HepG2 (cell line): Measurements from ENCODE around the gene CARD19. TPM values are rescaled to one million over a fixed set of nuclear protein-coding genes. Genes with fewer than 3 reads are reported as not detected.

ENCODE experiments used
- DMTF1 ChIP-seq: sonication (generic); formaldehyde crosslinking; IDR thresholded peaks from 2 replicates; pipeline ENCODE4 v1.4.0; 2020; ENCODE audit warnings: mild to moderate bottlenecking, missing genetic modification reagents
- DR1 ChIP-seq: sonication (generic); formaldehyde crosslinking; IDR thresholded peaks from 2 replicates; pipeline ENCODE4 v1.8.0; 2021; ENCODE audit warnings: mild to moderate bottlenecking, missing genetic modification reagents, inconsistent platforms
- HDAC2 ChIP-seq: sonication (generic); formaldehyde crosslinking; IDR thresholded peaks from 2 replicates; pipeline ENCODE4 v1.4.0; 2020; ENCODE audit warnings: missing genetic modification reagents
- HNRNPLL ChIP-seq: fragments of 200-400 bp; formaldehyde crosslinking; IDR thresholded peaks from 2 replicates; pipeline ENCODE4 v1.6.1; 2017; ENCODE audit warnings: mild to moderate bottlenecking, low read depth, low read length; ENCODE audit not compliant: poor library complexity, severe bottlenecking
- HOXA9 ChIP-seq: sonication (generic); formaldehyde crosslinking; IDR thresholded peaks from 2 replicates; pipeline ENCODE4 v1.8.1; 2022; ENCODE audit warnings: missing genetic modification reagents, mild to moderate bottlenecking, moderate library complexity, borderline replicate concordance
- RNF219 ChIP-seq: sonication (generic); formaldehyde crosslinking; IDR thresholded peaks from 2 replicates; pipeline ENCODE4 v1.5.0; 2020; ENCODE audit warnings: mild to moderate bottlenecking, missing genetic modification reagents
- ZC3H4 ChIP-seq: sonication (generic); formaldehyde crosslinking; IDR thresholded peaks from 2 replicates; pipeline ENCODE4 v1.4.0; 2020; ENCODE audit warnings: missing genetic modification reagents, borderline replicate concordance
- ZGPAT ChIP-seq: IDR thresholded peaks from 2 replicates; pipeline ENCODE4 v1.6.1; 2016; ENCODE audit warnings: mild to moderate bottlenecking
- ZNF142 ChIP-seq: sonication (generic); formaldehyde crosslinking; IDR thresholded peaks from 2 replicates; pipeline ENCODE4 v1.4.0; 2020; ENCODE audit warnings: missing genetic modification reagents
- ZNF646 ChIP-seq: sonication (generic); formaldehyde crosslinking; IDR thresholded peaks from 2 replicates; pipeline ENCODE4 v1.9.0; 2021; ENCODE audit warnings: mild to moderate bottlenecking, missing genetic modification reagents
- polyA plus RNA-seq, 8 experiments: library from polyadenylated mRNA; depleted of rRNA in 3 of 8; stranded (reverse) in 7 of 8; unstranded in 1 of 8; fragments of >200 nt; fragmentation: Illumina TruSeq in 4 of 8; extraction: Trizol in 4 of 8; gene quantifications; 2 replicates each; pipeline versions ENCODE4 v1.2.1 to v1.2.3, GENCODE V29; 2011 to 2016; ENCODE audit warnings: low read depth in 4 of 8, missing spikeins in 1 of 8, mixed read lengths in 1 of 8; ENCODE audit not compliant: insufficient read depth in 1 of 8
- total RNA-seq, 5 experiments: library from RNA; depleted of rRNA; stranded (reverse); fragments of >200 nt; fragmentation: Illumina TruSeq; extraction: Trizol; gene quantifications; 2 replicates each; pipeline ENCODE4 v1.2.3, GENCODE V29; 2016; ENCODE audit warnings: low read depth in 1 of 5

Gene CARD19
- total and polyA plus RNA-seq, 2 of the 13 experiments (the other 11 are each of a cell fraction or from before 2014, with no cell fraction given), result 18.4 to 47.2 TPM

- TF ChIP-seq ZGPAT (CRISPR knock-in tag) (no peak), RNF219 (no peak), ZNF142 (CRISPR knock-in tag) (no peak), DMTF1 (CRISPR knock-in tag) (no peak), HDAC2 (no peak), ZNF646 (CRISPR knock-in tag) (no peak), ZC3H4 (CRISPR knock-in tag) (no peak), HOXA9 (CRISPR knock-in tag) (no peak), DR1 (no peak), HNRNPLL (no peak)
These were observed 10.3 kb upstream of the CARD19 start (continued) for GRCh38 chr9:93085676-93086075.
